Measurements from ENCODE around the gene EVL. TPM values are rescaled to one million over a fixed set of nuclear protein-coding genes. Genes with fewer than 3 reads are reported as not detected.

EVL gene
- total and polyA plus RNA-seq, 2 donors from 2014 or later = 54.8 to 84.1 TPM

DNA sequence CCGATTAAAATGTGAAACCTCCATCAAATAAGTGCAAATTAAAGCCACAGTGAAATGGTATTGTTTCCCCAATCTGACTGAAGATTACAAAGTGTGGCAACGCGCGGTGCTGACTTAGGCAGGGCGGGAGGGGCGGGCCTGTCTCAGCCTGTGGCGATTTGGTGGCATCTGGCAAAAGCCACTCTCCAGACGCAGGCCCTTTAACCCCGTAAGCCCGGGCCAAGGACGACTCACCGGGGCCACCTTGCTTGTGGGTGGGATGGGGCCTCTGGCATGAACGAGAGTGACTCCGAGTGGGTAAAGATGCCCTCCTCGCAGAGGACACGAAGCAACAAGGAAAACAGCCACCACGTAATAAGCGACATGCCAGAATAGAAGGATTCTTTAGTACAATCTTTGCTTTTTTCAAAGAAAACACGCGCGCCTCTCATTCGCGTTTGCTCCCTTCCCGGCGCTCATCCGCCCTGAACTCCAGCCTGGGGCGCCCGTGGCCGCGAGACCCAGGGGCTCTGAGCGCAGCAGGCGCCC lies 93.4 kb downstream of the EVL start:
- Histone ChIP-seq H3K27ac (ENCODE audit: low read depth in 2 of 2, low read length in 2 of 2) (no peak overlapping the region), H3K36me3 (ENCODE audit: control insufficient read depth in 2 of 3, insufficient read depth in 3 of 3, low read length in 3 of 3) (no peaks in the 10 kb centered on the region), H3K27me3 (ENCODE audit: control insufficient read depth, insufficient read depth, low read length) (peaks cover 11% of the 10 kb centered on the region), H3K9ac (ENCODE audit: low read length in 3 of 3) (no peak overlapping the region), H3K9me3 (ENCODE audit: control insufficient read depth in 2 of 3, insufficient read depth in 1 of 3, low read length in 3 of 3) (peaks cover 0 to 6% (median 0%) of the 10 kb centered on the region in 3 donors), H3K4me1 (ENCODE audit: control insufficient read depth in 2 of 3, insufficient read depth in 2 of 3, low read depth in 1 of 3, low read length in 3 of 3) (peaks cover 0 to 17% (median 4%) of the 10 kb centered on the region in 3 donors), H3K4me3 (ENCODE audit: low read length in 3 of 3) (peak overlapping the region in 1 of 3 donors; percentile 52)
- intact Hi-C loops (cut with DNase I) = no loop called here
- DNase-seq = no peak
- FAIRE-seq = no peak
- TF ChIP-seq, protein P1, sequence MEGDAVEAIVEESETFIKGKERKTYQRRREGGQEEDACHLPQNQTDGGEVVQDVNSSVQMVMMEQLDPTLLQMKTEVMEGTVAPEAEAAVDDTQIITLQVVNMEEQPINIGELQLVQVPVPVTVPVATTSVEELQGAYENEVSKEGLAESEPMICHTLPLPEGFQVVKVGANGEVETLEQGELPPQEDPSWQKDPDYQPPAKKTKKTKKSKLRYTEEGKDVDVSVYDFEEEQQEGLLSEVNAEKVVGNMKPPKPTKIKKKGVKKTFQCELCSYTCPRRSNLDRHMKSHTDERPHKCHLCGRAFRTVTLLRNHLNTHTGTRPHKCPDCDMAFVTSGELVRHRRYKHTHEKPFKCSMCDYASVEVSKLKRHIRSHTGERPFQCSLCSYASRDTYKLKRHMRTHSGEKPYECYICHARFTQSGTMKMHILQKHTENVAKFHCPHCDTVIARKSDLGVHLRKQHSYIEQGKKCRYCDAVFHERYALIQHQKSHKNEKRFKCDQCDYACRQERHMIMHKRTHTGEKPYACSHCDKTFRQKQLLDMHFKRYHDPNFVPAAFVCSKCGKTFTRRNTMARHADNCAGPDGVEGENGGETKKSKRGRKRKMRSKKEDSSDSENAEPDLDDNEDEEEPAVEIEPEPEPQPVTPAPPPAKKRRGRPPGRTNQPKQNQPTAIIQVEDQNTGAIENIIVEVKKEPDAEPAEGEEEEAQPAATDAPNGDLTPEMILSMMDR (IDR thresholded peaks at IDR 0.05; ENCODE audit: borderline replicate concordance, extremely low read depth, insufficient read depth) = no peak

DNA sequence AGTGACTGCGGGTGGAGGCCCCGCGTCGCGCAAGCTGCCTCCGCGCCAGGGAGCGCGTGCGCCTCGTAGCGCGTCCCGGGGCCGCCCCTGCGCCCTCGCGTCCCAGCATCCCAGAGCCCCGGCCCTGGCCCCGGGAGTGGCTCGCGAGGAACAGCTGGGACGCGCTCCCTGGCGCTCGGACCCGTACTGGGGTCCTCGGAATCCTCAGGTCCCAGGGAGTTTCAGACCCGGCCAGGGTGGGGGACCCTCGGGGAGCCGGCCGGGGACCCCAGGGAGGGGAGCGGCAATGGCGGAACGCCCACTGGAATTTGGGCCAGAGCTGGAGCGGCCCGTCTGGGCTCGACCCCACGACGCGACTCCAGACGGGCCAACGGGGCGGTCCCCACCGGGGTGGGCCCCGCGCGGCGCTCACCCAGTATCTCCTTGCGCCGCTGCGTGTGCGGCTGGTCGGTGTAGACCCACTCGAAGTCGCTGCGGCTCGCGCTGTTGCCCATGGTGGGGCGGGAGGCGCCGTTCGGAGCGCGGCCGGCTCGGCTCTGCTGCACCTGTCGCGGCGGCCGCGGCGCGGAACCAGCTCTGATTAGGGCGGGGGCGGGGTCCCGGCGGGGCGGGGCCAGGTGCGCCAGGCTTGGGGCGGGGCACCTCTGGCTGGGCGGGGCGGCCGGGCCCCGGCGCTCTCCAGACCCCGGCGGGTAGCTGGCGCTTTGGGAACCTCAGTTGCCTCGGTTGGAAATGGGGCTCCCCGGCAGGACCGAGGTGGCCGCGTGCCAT lies 94.1 kb downstream of the EVL start, which contains the start of gene DEGS2:
DEGS2 (minus strand) TSS at position 552 of the 771 bp plus-strand sequence; CDS start at position 494, 58 bp downstream.
- FAIRE-seq (no peak), DNase-seq (peak; percentile 58 to 88 (median 72))
- intact Hi-C loops (cut with DNase I) = no loop called here
- Histone ChIP-seq H3K4me1 (ENCODE audit: control insufficient read depth in 2 of 3, insufficient read depth in 2 of 3, low read depth in 1 of 3, low read length in 3 of 3) (peaks cover 0 to 17% (median 4%) of the 10 kb centered on the region in 3 donors), H3K9me3 (ENCODE audit: control insufficient read depth in 2 of 3, insufficient read depth in 1 of 3, low read length in 3 of 3) (peaks cover 0 to 6% (median 0%) of the 10 kb centered on the region in 3 donors), H3K4me3 (ENCODE audit: low read length in 3 of 3) (peak within 1 kb of the TSS in 1 of 3 donors; percentile 52), H3K27ac (ENCODE audit: low read depth in 2 of 2, low read length in 2 of 2) (no peak within 1 kb of the TSS), H3K9ac (ENCODE audit: low read length in 3 of 3) (no peak within 1 kb of the TSS), H3K36me3 (ENCODE audit: control insufficient read depth in 2 of 3, insufficient read depth in 3 of 3, low read length in 3 of 3) (no peaks in the 10 kb centered on the region), H3K27me3 (ENCODE audit: control insufficient read depth, insufficient read depth, low read length) (peaks cover 11% of the 10 kb centered on the region)
- TF ChIP-seq, protein P1 (IDR thresholded peaks at IDR 0.05; ENCODE audit: borderline replicate concordance, extremely low read depth, insufficient read depth) = no peak

DNA sequence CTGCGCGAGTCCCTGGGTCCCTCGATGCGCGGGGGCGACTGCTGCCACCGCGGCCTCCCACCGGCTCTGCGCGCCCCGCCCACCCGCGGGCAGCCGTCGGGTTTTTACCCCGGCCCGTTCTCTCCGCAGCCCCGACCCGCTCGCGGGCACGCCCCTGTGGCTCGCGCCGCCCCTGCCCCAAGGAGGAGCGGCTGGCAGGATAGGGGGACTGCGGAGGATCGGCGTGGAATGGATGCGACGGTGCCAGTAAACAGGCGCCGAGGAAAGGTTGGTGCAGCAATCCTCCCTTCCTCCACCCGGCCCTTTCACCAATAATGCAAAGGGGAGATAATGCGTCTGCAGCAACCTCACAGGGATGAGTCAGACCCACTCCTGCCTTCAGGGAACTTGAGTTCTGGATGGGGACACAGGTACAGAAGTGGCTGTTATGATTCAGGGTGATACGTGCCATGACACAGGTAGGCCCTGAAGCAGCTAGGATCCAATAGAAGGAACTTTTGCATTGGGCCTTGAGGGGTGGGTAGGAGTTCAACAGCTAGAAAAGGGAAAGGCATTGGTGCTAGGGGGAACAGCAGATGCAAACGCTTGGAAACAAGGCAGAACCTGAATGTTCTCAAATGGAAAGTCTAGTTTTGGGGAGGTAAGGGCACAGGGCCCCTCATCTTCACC lies 94.8 kb downstream of the EVL start:
- Histone ChIP-seq H3K9me3 (ENCODE audit: control insufficient read depth in 2 of 3, insufficient read depth in 1 of 3, low read length in 3 of 3) (peaks cover 0 to 1% (median 0%) of the 10 kb centered on the region in 3 donors), H3K4me3 (ENCODE audit: low read length in 3 of 3) (peak overlapping the region in 1 of 3 donors; percentile 52), H3K27ac (ENCODE audit: low read depth in 2 of 2, low read length in 2 of 2) (no peak overlapping the region), H3K36me3 (ENCODE audit: control insufficient read depth in 2 of 3, insufficient read depth in 3 of 3, low read length in 3 of 3) (no peaks in the 10 kb centered on the region), H3K9ac (ENCODE audit: low read length in 3 of 3) (no peak overlapping the region), H3K27me3 (ENCODE audit: control insufficient read depth, insufficient read depth, low read length) (peaks cover 11% of the 10 kb centered on the region), H3K4me1 (ENCODE audit: control insufficient read depth in 2 of 3, insufficient read depth in 2 of 3, low read depth in 1 of 3, low read length in 3 of 3) (peaks cover 0 to 17% (median 4%) of the 10 kb centered on the region in 3 donors)
- intact Hi-C loops (cut with DNase I) = no loop called here
- TF ChIP-seq, protein P1 (IDR thresholded peaks at IDR 0.05; ENCODE audit: borderline replicate concordance, extremely low read depth, insufficient read depth) = no peak
- DNase-seq = no peak
- FAIRE-seq = no peak
